Lung (tissue), 12 donors: ENCODE results near the gene IFT22. TPM values are rescaled to one million over a fixed set of nuclear protein-coding genes. Genes with fewer than 3 reads are reported as not detected.
"Not testable (repeated sequence)": the region's sequence is repeated elsewhere in the genome, so short reads cannot be mapped to it uniquely, and the experiment has no call there.

Source experiments
- ATAC-seq: fragments of 200-7000 bp; cut with Tn5 transposase; one replicate; pipeline ENCODE4 v1.9.1; 2020; ENCODE audit warnings: moderate number of reproducible peaks; ENCODE audit not compliant: insufficient read depth, low FRiP score
- DNase-seq, 3 donors: peaks; one replicate each; pipeline ENCODE4 v3.0.0-alpha.2; 2013 to 2017
- H3K27ac ChIP-seq, 2 donors: one replicate each; pipeline ENCODE4 v1.5.1; 2013; ENCODE audit warnings: mild to moderate bottlenecking in 2 of 2, moderate library complexity in 2 of 2, control low read depth in 1 of 2, inconsistent platforms in 1 of 2, low read depth in 1 of 2, low read length in 1 of 2
- H3K27me3 ChIP-seq, 3 donors: one replicate each; pipeline ENCODE4 v1.5.1; 2013; ENCODE audit warnings: low read length in 2 of 3; ENCODE audit not compliant: control insufficient read depth in 3 of 3, insufficient read depth in 3 of 3
- H3K36me3 ChIP-seq, 4 donors: one replicate each; pipeline ENCODE4 v1.5.1; 2013; ENCODE audit warnings: low read length in 4 of 4, mild to moderate bottlenecking in 1 of 4, moderate library complexity in 1 of 4; ENCODE audit not compliant: control insufficient read depth in 4 of 4, insufficient read depth in 4 of 4
- H3K4me1 ChIP-seq, 5 donors: one replicate each; pipeline ENCODE4 v1.5.1; 2013; ENCODE audit warnings: low read length in 5 of 5, mild to moderate bottlenecking in 2 of 5, moderate library complexity in 1 of 5; ENCODE audit not compliant: control insufficient read depth in 5 of 5, insufficient read depth in 5 of 5
- H3K4me3 ChIP-seq: one replicate; pipeline ENCODE4 v1.5.1; 2013; ENCODE audit warnings: mild to moderate bottlenecking, control low read depth, moderate library complexity
- H3K9ac ChIP-seq, 2 donors: one replicate each; pipeline ENCODE4 v1.5.1; 2013; ENCODE audit warnings: low read length in 2 of 2, control low read depth in 1 of 2; ENCODE audit not compliant: insufficient read depth in 1 of 2
- H3K9me3 ChIP-seq, 4 donors: one replicate each; pipeline ENCODE4 v1.5.1; 2013; ENCODE audit warnings: low read length in 3 of 4, mild to moderate bottlenecking in 1 of 4, moderate library complexity in 1 of 4; ENCODE audit not compliant: control insufficient read depth in 4 of 4, insufficient read depth in 3 of 4
- WGBS, 2 donors: extraction: QIAGEN DNeasy Blood & Tissue Kit; methylation state at CpG; one replicate each; pipeline ENCODE4 v1.1.7; 2013; 5-methylcytosine and 5-hydroxymethylcytosine counted together
- polyA plus RNA-seq, 2 donors: library from polyadenylated mRNA; stranded (reverse); fragments of 200-250 nt; gene quantifications; one replicate each; pipeline ENCODE4 v1.2.1, GENCODE V29; 2013
- total RNA-seq, 2 donors: library from RNA; depleted of rRNA in 1 of 2; stranded (reverse); fragments of >200 nt in 1 of 2; gene quantifications; one replicate each; pipeline ENCODE4 v1.2.1, GENCODE V29; 2014 to 2021
- TF ChIP-seq, protein P1 (sequence below): IDR thresholded peaks from 2 replicates; pipeline ENCODE4 v1.5.1; 2012; ENCODE audit warnings: mild to moderate bottlenecking; ENCODE audit errors: control extremely low read depth, extremely low read depth
- donor health status: control.
- donor health status: control.
- donor health status: Bipolar disorder and iron deficiency.
- donor health status: healthy.
- donor health status: DM: yes; HTN: yes; CAD: no.

IFT22 gene
- total and polyA plus RNA-seq, 4 donors, result 23.6 to 44.7 (median 34.0) TPM

DNA sequence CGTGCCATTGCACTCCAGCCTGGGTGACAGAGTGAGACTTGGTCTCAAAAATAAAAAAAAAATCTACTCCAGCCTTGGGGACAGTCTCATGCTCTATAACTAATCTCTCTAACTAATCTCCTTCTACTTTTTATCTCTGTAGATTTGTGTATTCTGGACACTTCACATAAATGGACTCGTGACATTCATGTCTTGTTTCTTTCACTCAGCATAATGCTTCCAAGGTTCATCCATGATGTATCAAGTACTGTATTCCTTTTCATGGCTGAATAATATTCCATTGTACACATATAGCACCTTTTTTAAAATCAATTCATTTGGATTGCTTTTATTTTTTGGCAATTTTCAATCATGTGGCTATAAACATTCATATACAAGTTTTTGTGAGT, 31.3 kb upstream of the IFT22 start:
- 58 to 84% methylated on average over 2 of the region's 2 CpGs for WGBS, 2 donors
- TF ChIP-seq, protein P1, sequence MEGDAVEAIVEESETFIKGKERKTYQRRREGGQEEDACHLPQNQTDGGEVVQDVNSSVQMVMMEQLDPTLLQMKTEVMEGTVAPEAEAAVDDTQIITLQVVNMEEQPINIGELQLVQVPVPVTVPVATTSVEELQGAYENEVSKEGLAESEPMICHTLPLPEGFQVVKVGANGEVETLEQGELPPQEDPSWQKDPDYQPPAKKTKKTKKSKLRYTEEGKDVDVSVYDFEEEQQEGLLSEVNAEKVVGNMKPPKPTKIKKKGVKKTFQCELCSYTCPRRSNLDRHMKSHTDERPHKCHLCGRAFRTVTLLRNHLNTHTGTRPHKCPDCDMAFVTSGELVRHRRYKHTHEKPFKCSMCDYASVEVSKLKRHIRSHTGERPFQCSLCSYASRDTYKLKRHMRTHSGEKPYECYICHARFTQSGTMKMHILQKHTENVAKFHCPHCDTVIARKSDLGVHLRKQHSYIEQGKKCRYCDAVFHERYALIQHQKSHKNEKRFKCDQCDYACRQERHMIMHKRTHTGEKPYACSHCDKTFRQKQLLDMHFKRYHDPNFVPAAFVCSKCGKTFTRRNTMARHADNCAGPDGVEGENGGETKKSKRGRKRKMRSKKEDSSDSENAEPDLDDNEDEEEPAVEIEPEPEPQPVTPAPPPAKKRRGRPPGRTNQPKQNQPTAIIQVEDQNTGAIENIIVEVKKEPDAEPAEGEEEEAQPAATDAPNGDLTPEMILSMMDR, result no peak
- no peaks in the 10 kb centered on the region for H3K36me3 ChIP-seq
- H3K9ac ChIP-seq, result no peak overlapping the region
- no peak overlapping the region for H3K4me3 ChIP-seq
- H3K27me3 ChIP-seq, result no peaks in the 10 kb centered on the region
- ATAC-seq (no peak), DNase-seq (no peak)
- no peak overlapping the region for H3K27ac ChIP-seq
- no peaks in the 10 kb centered on the region for H3K4me1 ChIP-seq
- H3K9me3 ChIP-seq, result peaks cover 0 to 3% (median 0%) of the 10 kb centered on the region in 4 donors

DNA sequence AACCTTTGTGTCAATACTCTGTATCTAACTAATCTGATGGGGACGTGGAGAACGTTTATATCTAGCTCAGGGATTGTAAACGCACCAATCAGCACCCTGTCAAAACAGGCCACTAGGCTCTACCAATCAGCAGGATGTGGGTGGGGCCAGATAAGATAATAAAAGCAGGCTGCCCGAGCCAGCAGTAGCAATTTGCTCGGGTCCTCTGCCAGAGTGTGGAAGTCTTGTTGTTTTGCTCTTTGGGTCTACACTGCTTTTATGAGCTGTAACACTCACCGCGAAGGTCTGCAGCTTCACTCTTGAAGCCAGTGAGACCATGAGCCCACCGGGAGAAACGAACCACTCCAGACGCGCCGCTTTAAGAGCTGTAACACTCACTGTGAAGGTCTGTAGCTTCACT, 27.7 kb upstream of the IFT22 start:
- H3K4me3 ChIP-seq, H3K27me3 ChIP-seq, H3K9me3 ChIP-seq, ATAC-seq, H3K4me1 ChIP-seq, H3K27ac ChIP-seq, H3K9ac ChIP-seq, DNase-seq, H3K36me3 ChIP-seq: not testable (repeated sequence)
- 75 to 81% methylated on average over 12 of the region's 12 CpGs for WGBS, 2 donors

DNA sequence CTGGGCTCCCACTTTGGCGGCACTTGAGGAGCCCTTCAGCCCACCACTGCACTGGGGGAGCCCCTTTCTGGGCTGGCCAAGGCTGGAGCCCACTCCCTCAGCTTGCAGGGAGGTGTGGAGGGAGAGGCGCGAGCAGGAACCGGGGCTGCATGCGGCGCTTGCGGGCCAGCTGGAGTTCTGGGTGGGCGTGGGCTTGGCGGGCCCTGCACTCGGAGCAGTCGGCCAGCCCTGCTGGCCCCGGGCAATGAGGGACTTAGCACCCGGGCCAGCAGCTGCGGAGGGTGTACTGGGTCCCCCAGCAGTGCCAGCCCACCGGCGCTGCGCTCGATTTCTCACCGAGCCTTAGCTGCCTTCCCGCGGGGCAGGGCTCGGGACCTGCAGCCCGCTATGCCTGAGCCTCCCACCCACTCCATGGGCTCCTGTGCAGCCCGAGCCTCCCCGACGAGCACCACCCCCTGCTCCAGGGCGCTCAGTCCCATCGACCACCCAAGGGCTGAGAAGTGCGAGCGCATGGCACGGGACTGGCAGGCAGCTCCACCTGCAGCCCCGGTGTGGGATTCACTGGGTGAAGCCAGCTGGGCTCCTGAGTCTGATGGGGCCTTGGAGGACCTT, 26.9 kb upstream of the IFT22 start:
- 93 to 95% methylated on average over 21 to 29 of the region's 32 CpGs for WGBS, 2 donors
- not testable (repeated sequence) for H3K27me3 ChIP-seq, H3K27ac ChIP-seq, H3K4me3 ChIP-seq, H3K9me3 ChIP-seq, H3K36me3 ChIP-seq, DNase-seq, H3K9ac ChIP-seq, H3K4me1 ChIP-seq, ATAC-seq

DNA sequence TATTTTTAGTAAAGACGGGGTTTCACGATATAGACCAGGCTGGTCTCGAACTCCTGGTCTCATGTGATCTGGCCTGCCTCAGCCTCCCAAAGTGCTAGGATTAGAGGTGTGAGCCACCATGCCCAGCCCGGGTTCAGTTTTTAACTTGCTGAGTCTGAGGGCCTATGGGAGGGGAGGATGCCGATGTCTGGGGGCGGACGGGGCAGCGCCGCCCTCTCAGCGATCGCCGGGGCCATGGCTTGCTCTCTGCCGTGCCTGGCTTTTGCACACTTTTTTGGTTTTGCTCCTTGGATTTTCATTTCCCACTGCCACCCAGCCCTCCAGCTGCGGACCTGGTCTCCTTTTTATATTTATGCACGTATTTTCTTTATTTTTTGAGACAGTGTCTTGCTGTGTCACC, 25.9 kb upstream of the IFT22 start:
- no peaks in the 10 kb centered on the region for H3K4me1 ChIP-seq
- no peak overlapping the region for H3K9ac ChIP-seq
- WGBS, 2 donors, result 93 to 96% methylated on average over 15 of the region's 15 CpGs
- H3K27ac ChIP-seq, result no peak overlapping the region
- H3K36me3 ChIP-seq, result no peaks in the 10 kb centered on the region
- H3K9me3 ChIP-seq, result peaks cover 0 to 2% (median 0%) of the 10 kb centered on the region in 4 donors
- DNase-seq, result no peak
- H3K27me3 ChIP-seq, result no peaks in the 10 kb centered on the region
- H3K4me3 ChIP-seq, result no peak overlapping the region
- TF ChIP-seq, protein P1, result no peak
- no peak for ATAC-seq
